ENCODE results near the gene CRKL.

- TF ChIP-seq CTCF (IDR thresholded peaks at IDR 0.05; ENCODE audit: insufficient read depth, low read length) (no peak), POLR2AphosphoS5 (IDR thresholded peaks at IDR 0.05; ENCODE audit: low read depth) (no peak), GABPA (IDR thresholded peaks at IDR 0.05; ENCODE audit: low read depth) (no peak), REST (IDR thresholded peaks at IDR 0.05; ENCODE audit: insufficient replicate concordance, low read depth) (no peak), SPI1 (IDR thresholded peaks at IDR 0.05; ENCODE audit: borderline replicate concordance, low read depth) (no peak)
These were observed 73.3 kb downstream of the CRKL start for GRCh38 chr22:20990184-20991180.
